Lower lobe of right lung (tissue), 2 donors: ENCODE data around the gene MGMT. TPM values are rescaled to one million over a fixed set of nuclear protein-coding genes. Genes with fewer than 3 reads are reported as not detected.

Experiments used
- ATAC-seq, 2 donors: fragments of 200-7000 bp; cut with Tn5 transposase; one replicate each; pipeline ENCODE4 v1.9.1; 2020 to 2022; ENCODE audit warnings: mild to moderate bottlenecking in 2 of 2, moderate library complexity in 2 of 2
- DNase-seq: peaks from one replicate; pipeline ENCODE4 v3.0.0-alpha.2; 2020
- H3K27ac ChIP-seq: fragments of 200-600 bp; one replicate; pipeline ENCODE4 v1.8.0; 2022
- H3K27me3 ChIP-seq: fragments of 200-600 bp; one replicate; pipeline ENCODE4 v1.8.0; 2022; ENCODE audit warnings: low read depth
- H3K36me3 ChIP-seq: fragments of 200-600 bp; one replicate; pipeline ENCODE4 v1.8.0; 2022; ENCODE audit warnings: mild to moderate bottlenecking
- H3K4me1 ChIP-seq: fragments of 200-600 bp; one replicate; pipeline ENCODE4 v1.8.0; 2022
- H3K4me3 ChIP-seq: fragments of 200-600 bp; one replicate; pipeline ENCODE4 v1.8.0; 2022; ENCODE audit warnings: mild to moderate bottlenecking
- H3K9me3 ChIP-seq: fragments of 200-600 bp; one replicate; pipeline ENCODE4 v1.8.0; 2022
- CTCF ChIP-seq: fragments of 200-600 bp; IDR thresholded peaks from one replicate; pipeline ENCODE4 v1.8.0; 2022; ENCODE audit warnings: antibody characterized with exemption, mild to moderate bottlenecking
- intact Hi-C: fragments of 100-400 bp; cut with DNase I; formaldehyde crosslinking; loops from one replicate; pipeline ENCODE4 v1.11.0; 2022
- total RNA-seq: library from RNA; stranded (reverse); fragmentation: NEBNext Ultra II Directional; extraction: Animal tissue kit (Norgen Biotek cat#: 25700); gene quantifications from one replicate; pipeline ENCODE4 v1.2.1, GENCODE V29; 2021
- donor health status: DM: no; HTN: yes; CAD: no; lungs with severe emphysema.

The MGMT gene
- total RNA-seq, 1 donor from 2014 or later, result 19.9 TPM

GRCh38 chr10:129532838-129533237 lies 65.8 kb downstream of the MGMT start:
- DNase-seq (peak; percentile 39), ATAC-seq (peak in 1 of 2 donors; percentile 20)
- no peak overlapping the region for H3K27ac ChIP-seq
- H3K27me3 ChIP-seq, result no peaks in the 10 kb centered on the region
- no peaks in the 10 kb centered on the region for H3K9me3 ChIP-seq
- TF ChIP-seq CTCF, result no peak
- peaks cover 28% of the 10 kb centered on the region for H3K4me1 ChIP-seq
- intact Hi-C loops, result no loop called here
- H3K4me3 ChIP-seq, result no peak overlapping the region
- peaks cover 13% of the 10 kb centered on the region for H3K36me3 ChIP-seq

GRCh38 chr10:129533281-129533680 lies 66.2 kb downstream of the MGMT start:
- ATAC-seq (no peak), DNase-seq (peak; percentile 30)
- Histone ChIP-seq H3K27me3 (no peaks in the 10 kb centered on the region), H3K9me3 (no peaks in the 10 kb centered on the region), H3K4me1 (peaks cover 28% of the 10 kb centered on the region), H3K27ac (no peak overlapping the region), H3K4me3 (no peak overlapping the region), H3K36me3 (peaks cover 13% of the 10 kb centered on the region)
- intact Hi-C loops, result no loop called here
- TF ChIP-seq CTCF, result no peak

DNA sequence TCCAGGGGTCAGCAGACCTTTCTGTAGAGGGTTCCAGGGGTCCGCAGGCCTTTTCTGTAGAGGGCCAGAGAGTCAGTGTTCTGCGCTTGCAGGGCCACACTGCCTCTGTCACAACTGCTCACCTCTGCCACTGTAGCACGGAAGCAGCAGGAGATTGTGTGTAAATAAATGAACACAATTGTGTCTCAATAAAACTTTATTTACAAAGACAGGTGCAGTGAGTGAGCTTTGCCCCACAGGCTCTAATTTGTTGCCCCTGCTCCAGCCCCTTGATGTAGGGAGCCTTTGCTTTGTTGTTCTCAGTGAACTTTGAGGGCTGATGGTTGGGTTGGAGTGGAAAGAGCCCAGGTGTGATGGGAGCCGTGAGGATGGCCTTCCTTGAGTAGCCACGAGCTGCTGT lies 67.8 kb downstream of the MGMT start:
- H3K27ac ChIP-seq, result no peak overlapping the region
- peaks cover 28% of the 10 kb centered on the region for H3K4me1 ChIP-seq
- H3K4me3 ChIP-seq, result no peak overlapping the region
- no peak for DNase-seq
- no peaks in the 10 kb centered on the region for H3K27me3 ChIP-seq
- no peaks in the 10 kb centered on the region for H3K9me3 ChIP-seq
- peaks cover 13% of the 10 kb centered on the region for H3K36me3 ChIP-seq
- TF ChIP-seq CTCF, result no peak
- no peak for ATAC-seq
- intact Hi-C loops, result no loop called here

- intact Hi-C loops, result no loop called here
- Histone ChIP-seq H3K4me3 (no peak overlapping the region), H3K36me3 (peaks cover 13% of the 10 kb centered on the region)
These were observed 69.3 kb downstream of the MGMT start for GRCh38 chr10:129536336-129536735.

DNA sequence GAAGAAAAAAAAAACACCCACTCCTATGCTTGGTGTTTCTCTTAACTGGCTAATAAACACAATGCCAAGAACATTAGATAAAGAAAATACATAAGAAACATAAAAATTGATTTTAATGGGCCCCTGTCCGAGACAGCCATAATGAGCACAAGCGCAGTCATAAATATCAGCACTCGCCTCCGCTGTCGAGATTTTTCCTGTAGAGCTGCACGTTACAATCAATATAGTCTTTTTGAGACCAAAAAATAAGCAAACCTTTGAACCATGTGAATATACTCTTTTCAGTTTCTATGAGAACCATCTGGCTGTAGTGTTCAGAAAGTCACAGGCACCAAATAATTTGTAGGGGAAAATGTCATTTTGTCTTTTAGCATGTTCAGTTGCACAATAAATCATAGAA lies 70.1 kb downstream of the MGMT start:
- no peak for TF ChIP-seq CTCF
- intact Hi-C loops, result no loop called here
- DNase-seq, result no peak

More at GRCh38 chr10:129536336-129536735, 69.3 kb downstream of the MGMT start:
- H3K27me3 ChIP-seq, result no peaks in the 10 kb centered on the region
- H3K27ac ChIP-seq, result no peak overlapping the region
- H3K9me3 ChIP-seq, result no peaks in the 10 kb centered on the region
- no peak for TF ChIP-seq CTCF
- no peak for DNase-seq
- H3K4me1 ChIP-seq, result peaks cover 18% of the 10 kb centered on the region
- no peak for ATAC-seq

DNA sequence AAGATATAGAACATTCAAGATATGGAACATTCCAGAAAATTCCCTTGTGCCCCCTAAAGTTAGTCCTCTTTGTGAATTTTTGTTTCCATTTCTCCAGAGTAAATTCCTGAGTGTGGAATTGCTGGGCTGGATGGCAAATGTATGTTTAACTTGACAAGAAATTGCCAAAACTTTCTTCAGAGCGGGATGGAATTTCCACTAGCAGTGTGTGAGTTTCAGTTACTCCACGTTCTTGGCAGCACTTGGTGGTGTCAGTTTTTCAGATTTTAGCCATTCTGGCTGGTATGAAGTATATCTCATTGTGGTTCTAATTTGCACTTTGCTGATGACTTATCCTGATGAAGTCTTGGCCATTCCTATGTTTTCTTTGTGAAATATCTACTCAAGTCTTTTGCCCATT lies 71.2 kb downstream of the MGMT start:
- H3K9me3 ChIP-seq, result no peaks in the 10 kb centered on the region
- peaks cover 13% of the 10 kb centered on the region for H3K36me3 ChIP-seq
- no peak for DNase-seq
- intact Hi-C loops, result no loop called here
- ATAC-seq, result no peak
- H3K4me1 ChIP-seq, result peaks cover 2% of the 10 kb centered on the region
- no peak for TF ChIP-seq CTCF
- H3K4me3 ChIP-seq, result no peak overlapping the region
- no peaks in the 10 kb centered on the region for H3K27me3 ChIP-seq
- H3K27ac ChIP-seq, result no peak overlapping the region

More for the DNA sequence above, 70.1 kb downstream of the MGMT start:
- H3K9me3 ChIP-seq, result no peaks in the 10 kb centered on the region
- ATAC-seq, result no peak
- H3K4me1 ChIP-seq, result peaks cover 13% of the 10 kb centered on the region
- no peaks in the 10 kb centered on the region for H3K27me3 ChIP-seq
- H3K27ac ChIP-seq, result no peak overlapping the region
- H3K4me3 ChIP-seq, result no peak overlapping the region
- peaks cover 13% of the 10 kb centered on the region for H3K36me3 ChIP-seq
